Upper lobe of left lung (tissue), 4 donors: ENCODE measurements around the gene SNX13.
A peak's percentile ranks its signal among the peaks of the same experiment; 100 is the strongest.

Experiments
- POLR2AphosphoS5 ChIP-seq, 2 donors: sonication (generic); formaldehyde crosslinking; IDR thresholded peaks; one replicate each; pipeline ENCODE4 v1.5.1; 2017; ENCODE audit warnings: antibody characterized with exemption in 2 of 2
- TF ChIP-seq, protein P1 (sequence below), 6 experiments: fragments of 450-650 bp in 4 of 6; fragments of 200-600 bp in 2 of 6; sonication (generic) in 2 of 6; IDR thresholded peaks; one replicate each; pipeline ENCODE4 v1.5.1; 2016 to 2019; ENCODE audit warnings: antibody characterized with exemption in 6 of 6

DNA sequence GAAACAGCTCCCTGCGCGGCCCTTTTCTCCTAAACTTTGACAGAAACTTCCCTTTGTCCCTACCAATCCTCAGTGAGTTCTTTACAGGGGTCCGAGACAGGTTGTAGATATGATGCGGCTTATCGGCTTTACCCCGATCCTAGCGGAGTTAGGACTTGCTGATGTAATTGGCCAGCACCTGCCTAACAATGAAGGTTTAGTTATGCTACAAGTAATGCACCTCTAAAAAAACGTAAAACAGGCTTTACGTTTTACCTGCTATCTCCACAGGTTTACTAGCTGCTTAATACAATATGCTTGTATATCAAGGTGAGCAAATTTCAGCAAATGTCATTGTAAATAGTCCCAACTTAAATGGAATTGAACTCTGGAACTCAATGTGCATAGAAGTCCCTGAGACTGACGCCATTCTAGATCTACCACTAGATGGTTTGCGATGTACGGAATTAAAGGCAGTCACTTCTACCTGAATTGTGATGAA is 697 bp upstream of the SNX13 start:
- TF ChIP-seq, protein P1, sequence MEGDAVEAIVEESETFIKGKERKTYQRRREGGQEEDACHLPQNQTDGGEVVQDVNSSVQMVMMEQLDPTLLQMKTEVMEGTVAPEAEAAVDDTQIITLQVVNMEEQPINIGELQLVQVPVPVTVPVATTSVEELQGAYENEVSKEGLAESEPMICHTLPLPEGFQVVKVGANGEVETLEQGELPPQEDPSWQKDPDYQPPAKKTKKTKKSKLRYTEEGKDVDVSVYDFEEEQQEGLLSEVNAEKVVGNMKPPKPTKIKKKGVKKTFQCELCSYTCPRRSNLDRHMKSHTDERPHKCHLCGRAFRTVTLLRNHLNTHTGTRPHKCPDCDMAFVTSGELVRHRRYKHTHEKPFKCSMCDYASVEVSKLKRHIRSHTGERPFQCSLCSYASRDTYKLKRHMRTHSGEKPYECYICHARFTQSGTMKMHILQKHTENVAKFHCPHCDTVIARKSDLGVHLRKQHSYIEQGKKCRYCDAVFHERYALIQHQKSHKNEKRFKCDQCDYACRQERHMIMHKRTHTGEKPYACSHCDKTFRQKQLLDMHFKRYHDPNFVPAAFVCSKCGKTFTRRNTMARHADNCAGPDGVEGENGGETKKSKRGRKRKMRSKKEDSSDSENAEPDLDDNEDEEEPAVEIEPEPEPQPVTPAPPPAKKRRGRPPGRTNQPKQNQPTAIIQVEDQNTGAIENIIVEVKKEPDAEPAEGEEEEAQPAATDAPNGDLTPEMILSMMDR (IDR thresholded peaks at IDR 0.05): peak in 1 of 6 experiments; percentile 12
- TF ChIP-seq POLR2AphosphoS5 (IDR thresholded peaks at IDR 0.05): no peak
